Glomerular visceral epithelial cell (primary cell): ENCODE results near the gene PYDC1.
"Not testable (repeated sequence)": the region's sequence is repeated elsewhere in the genome, so short reads cannot be mapped to it uniquely, and the experiment has no call there.

Experiments
- DNase-seq: peaks from one replicate; pipeline ENCODE4 v3.0.0-alpha.2; 2016; ENCODE audit errors: extremely low spot score

The PYDC1 gene

GRCh38 chr16:31179219-31179746 is 37.7 kb downstream of the PYDC1 start:
- DNase-seq = no peak

DNA sequence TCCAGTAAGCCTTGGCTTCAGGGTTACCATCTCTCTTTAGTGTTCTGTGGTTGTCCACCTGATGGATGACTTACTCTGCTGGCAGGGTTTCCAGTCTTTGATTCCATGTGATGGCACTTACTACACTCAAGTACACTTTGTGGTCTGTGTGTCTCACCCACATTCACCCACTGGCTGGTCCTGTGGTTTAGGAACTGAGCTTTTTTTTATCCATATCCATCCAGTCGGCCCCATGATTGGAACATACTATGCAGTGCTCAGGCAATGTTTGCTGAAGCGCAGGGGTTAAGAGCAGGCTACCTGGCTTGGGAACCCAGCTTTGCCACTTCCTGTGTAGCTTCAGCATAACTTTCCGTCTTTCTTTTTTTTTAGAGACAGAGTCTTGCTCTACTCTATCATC is 39.8 kb downstream of the PYDC1 start:
- DNase-seq = peak; percentile 96

- not testable (repeated sequence) for DNase-seq
Measured at GRCh38 chr16:31170048-31170447, 46.9 kb downstream of the PYDC1 start.

DNA sequence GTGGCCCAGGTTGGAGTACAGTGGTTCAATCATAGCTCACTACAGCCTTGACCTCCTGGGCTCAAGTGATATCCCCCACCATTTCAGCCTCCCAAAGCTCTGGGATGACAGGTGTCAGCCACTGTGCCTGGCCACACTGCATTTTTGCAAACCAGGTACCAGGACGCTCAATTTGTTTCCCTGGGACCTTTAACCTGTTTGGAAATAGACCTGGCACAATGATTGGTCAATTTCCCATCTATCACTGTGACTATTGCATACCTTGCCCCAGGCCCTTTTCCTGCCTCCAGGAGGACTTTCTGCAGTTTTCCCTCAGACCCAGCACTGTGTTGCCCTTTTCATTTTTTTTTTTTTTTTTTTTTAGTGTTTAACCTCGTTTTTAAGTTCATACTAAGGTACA is 48.1 kb downstream of the PYDC1 start:
- DNase-seq = no peak

DNA sequence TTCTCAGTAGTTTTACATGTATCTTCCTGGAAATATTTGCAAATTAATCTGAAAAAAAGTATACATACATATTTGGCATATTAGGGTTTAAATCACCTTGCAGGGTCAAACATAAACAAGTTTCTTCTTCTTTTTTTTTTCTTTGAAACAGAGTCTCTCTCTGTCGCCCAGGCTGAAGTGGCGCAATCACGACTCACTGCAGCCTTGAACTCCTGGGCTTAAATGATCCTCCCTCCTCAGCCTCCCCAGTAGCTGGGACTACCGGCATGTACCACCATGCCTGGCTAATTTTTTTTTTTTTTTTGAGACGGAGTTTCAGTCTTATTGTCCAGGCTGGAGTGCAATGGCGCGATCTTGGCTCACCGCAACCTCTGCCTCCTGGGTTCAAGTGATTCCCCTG is 49.6 kb downstream of the PYDC1 start:
- DNase-seq = no peak
